ENCODE data around the gene MINAR2.

MINAR2 gene

DNA sequence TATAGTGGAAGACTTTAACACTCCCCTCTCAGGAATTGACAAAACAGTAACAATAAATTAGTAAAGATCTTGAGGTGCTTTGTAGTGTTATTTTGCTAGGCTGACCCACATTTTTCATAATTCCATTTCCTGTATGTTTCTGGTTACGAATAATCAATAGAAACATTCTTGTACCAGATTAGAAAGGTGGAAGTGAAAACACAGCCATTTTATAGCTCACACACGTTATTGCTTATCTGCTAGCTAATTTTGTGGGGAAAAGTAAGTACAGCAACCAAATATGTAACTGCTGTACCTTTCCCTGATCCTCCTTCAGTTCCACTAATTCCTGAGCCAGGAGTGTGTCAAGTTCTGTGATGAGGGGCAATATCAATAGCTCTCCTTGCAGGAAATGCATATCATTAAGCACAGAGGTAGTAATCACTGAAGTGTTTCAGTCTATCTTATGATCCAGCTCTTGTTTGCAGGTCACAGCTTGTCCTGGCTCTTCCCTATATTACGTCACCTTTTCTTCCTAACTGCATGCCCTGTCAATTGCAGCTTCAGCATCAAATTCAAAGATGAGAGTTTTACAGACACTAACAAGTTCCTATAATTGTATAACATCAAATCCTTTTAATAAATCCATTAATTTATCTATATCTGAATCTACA lies 59.4 kb downstream of the MINAR2 start:
- H3K4me3 ChIP-seq (replicated peaks in 1 of 2; ENCODE audit: low read depth in 2 of 2, low read length in 2 of 2): no peak overlapping the region
- TF ChIP-seq, protein P1, sequence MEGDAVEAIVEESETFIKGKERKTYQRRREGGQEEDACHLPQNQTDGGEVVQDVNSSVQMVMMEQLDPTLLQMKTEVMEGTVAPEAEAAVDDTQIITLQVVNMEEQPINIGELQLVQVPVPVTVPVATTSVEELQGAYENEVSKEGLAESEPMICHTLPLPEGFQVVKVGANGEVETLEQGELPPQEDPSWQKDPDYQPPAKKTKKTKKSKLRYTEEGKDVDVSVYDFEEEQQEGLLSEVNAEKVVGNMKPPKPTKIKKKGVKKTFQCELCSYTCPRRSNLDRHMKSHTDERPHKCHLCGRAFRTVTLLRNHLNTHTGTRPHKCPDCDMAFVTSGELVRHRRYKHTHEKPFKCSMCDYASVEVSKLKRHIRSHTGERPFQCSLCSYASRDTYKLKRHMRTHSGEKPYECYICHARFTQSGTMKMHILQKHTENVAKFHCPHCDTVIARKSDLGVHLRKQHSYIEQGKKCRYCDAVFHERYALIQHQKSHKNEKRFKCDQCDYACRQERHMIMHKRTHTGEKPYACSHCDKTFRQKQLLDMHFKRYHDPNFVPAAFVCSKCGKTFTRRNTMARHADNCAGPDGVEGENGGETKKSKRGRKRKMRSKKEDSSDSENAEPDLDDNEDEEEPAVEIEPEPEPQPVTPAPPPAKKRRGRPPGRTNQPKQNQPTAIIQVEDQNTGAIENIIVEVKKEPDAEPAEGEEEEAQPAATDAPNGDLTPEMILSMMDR (IDR thresholded peaks at IDR 0.05; ENCODE audit: low read depth, low read length): no peak
- DNase-seq (ENCODE audit: low read depth in 2 of 2): no peak
